SH-SY5Y (cell line): ENCODE results near the gene AGAP1.

ENCODE experiments used
- GATA2 ChIP-seq: IDR thresholded peaks from 2 replicates; pipeline ENCODE4 v1.6.1; 2011; ENCODE audit warnings: mild to moderate bottlenecking, low read depth, low read length
- GATA3 ChIP-seq: IDR thresholded peaks from 2 replicates; pipeline ENCODE4 v1.6.1; 2011; ENCODE audit warnings: low read depth, mild to moderate bottlenecking, low read length, moderate library complexity

AGAP1 gene

GRCh38 chr2:235541016-235541415, 47.2 kb downstream of the AGAP1 start:
- TF ChIP-seq GATA2 (no peak), GATA3 (no peak)

GRCh38 chr2:235541838-235542549, 48.2 kb downstream of the AGAP1 start:
- no peak for TF ChIP-seq GATA2
- no peak for TF ChIP-seq GATA3

- no peak for TF ChIP-seq GATA2
- TF ChIP-seq GATA3, result no peak
Measured at GRCh38 chr2:235542733-235543127, 48.9 kb downstream of the AGAP1 start.

- TF ChIP-seq GATA2 (no peak), GATA3 (no peak)
Measured at GRCh38 chr2:235543128-235543750, 49.4 kb downstream of the AGAP1 start.

GRCh38 chr2:235543851-235544688, 50.2 kb downstream of the AGAP1 start:
- no peak for TF ChIP-seq GATA3
- TF ChIP-seq GATA2, result no peak

GRCh38 chr2:235544689-235544969, 50.8 kb downstream of the AGAP1 start:
- TF ChIP-seq GATA2 (no peak), GATA3 (no peak)

- TF ChIP-seq GATA3 (no peak), GATA2 (no peak)
Measured at GRCh38 chr2:235545339-235546150, 51.7 kb downstream of the AGAP1 start.

- TF ChIP-seq GATA3 (no peak), GATA2 (no peak)
Measured at GRCh38 chr2:235546151-235546435, 52.2 kb downstream of the AGAP1 start.

GRCh38 chr2:235546436-235546835, 52.6 kb downstream of the AGAP1 start:
- TF ChIP-seq GATA3 (no peak), GATA2 (no peak)

GRCh38 chr2:235549735-235550377, 56.0 kb downstream of the AGAP1 start:
- no peak for TF ChIP-seq GATA3
- TF ChIP-seq GATA2, result no peak

- TF ChIP-seq GATA3, result no peak
- TF ChIP-seq GATA2, result no peak
Measured at GRCh38 chr2:235550378-235550760, 56.5 kb downstream of the AGAP1 start.

- TF ChIP-seq GATA3, result no peak
- TF ChIP-seq GATA2, result no peak
Measured at GRCh38 chr2:235550946-235551345, 57.1 kb downstream of the AGAP1 start.

- TF ChIP-seq GATA3 (no peak), GATA2 (no peak)
Measured at GRCh38 chr2:235551965-235552364, 58.1 kb downstream of the AGAP1 start.

GRCh38 chr2:235552671-235553070, 58.8 kb downstream of the AGAP1 start:
- TF ChIP-seq GATA3 (no peak), GATA2 (no peak)
